Peyer's patch (tissue), 4 donors: ENCODE measurements around the gene OR11H6.

ENCODE experiments used
- POLR2A ChIP-seq, 2 donors: fragments of 450-650 bp; IDR thresholded peaks; one replicate each; pipeline ENCODE4 v1.5.1; 2017; ENCODE audit warnings: antibody characterized with exemption in 2 of 2, mild to moderate bottlenecking in 2 of 2, moderate library complexity in 2 of 2
- TF ChIP-seq, protein P1 (sequence below), 6 experiments: fragments of 450-650 bp in 4 of 6; fragments of 200-600 bp in 2 of 6; sonication (generic) in 1 of 6; IDR thresholded peaks; one replicate each; pipeline ENCODE4 v1.5.1; 2017 to 2019; ENCODE audit warnings: antibody characterized with exemption in 6 of 6, mild to moderate bottlenecking in 3 of 6, moderate library complexity in 1 of 6

DNA sequence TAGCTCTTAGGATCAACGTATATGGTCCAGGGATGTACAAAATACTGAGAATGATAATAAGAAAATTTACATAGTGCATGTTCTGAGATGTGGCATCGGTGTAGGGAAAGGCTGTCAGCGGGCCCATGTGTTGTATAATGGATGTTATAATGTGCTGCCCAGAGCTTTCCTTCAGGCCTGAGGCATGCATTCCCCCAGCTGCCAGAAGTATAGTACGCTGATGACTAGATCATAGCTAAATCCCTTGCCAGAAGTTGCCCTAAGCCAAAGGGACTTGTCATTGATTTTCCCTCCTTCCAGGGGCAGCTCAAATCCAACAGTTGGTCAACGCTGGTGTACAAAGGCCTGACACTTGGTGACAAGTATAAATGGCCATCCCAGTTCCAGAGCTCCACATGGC is 39.3 kb upstream of the OR11H6 start:
- TF ChIP-seq, protein P1, sequence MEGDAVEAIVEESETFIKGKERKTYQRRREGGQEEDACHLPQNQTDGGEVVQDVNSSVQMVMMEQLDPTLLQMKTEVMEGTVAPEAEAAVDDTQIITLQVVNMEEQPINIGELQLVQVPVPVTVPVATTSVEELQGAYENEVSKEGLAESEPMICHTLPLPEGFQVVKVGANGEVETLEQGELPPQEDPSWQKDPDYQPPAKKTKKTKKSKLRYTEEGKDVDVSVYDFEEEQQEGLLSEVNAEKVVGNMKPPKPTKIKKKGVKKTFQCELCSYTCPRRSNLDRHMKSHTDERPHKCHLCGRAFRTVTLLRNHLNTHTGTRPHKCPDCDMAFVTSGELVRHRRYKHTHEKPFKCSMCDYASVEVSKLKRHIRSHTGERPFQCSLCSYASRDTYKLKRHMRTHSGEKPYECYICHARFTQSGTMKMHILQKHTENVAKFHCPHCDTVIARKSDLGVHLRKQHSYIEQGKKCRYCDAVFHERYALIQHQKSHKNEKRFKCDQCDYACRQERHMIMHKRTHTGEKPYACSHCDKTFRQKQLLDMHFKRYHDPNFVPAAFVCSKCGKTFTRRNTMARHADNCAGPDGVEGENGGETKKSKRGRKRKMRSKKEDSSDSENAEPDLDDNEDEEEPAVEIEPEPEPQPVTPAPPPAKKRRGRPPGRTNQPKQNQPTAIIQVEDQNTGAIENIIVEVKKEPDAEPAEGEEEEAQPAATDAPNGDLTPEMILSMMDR (IDR thresholded peaks at IDR 0.05) = no peak
- TF ChIP-seq POLR2A (IDR thresholded peaks at IDR 0.05) = no peak
